ENCODE data around the gene UNK.
"Not testable (repeated sequence)": the region's sequence is repeated elsewhere in the genome, so short reads cannot be mapped to it uniquely, and the experiment has no call there.

Gene UNK

DNA sequence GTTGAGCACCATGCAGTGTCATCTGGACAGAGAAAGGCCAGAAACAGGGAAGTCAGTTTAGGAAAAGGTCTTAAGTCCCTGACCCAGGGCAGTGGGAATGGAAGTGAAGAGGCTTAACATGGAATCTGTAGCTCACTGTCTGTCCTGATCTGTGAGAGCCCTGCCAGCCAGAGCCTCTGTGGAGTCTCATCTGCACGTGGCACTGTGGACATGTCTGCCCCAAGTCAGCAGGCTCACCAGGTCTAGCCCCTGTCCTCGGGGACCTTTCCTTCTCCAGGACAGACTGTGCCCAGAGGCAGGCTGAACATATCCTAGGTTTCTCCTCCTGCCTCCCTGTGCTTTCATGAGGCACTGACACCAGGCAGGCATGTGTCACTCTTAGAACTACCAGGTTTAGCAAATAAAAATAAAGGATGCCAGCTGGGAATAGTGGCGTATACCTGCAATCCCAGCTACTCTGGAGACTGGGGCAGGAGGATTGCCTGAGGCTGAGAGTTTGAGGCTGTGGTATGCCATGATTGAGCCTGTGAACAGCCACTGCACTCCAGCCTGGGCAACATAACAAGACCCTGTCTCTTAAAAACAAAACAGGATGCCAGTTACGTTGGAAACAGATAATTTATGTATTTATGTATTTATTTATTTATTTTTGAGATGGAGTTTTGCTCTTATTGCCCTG, 22.4 kb downstream of the UNK start:
- no peak for FAIRE-seq

DNA sequence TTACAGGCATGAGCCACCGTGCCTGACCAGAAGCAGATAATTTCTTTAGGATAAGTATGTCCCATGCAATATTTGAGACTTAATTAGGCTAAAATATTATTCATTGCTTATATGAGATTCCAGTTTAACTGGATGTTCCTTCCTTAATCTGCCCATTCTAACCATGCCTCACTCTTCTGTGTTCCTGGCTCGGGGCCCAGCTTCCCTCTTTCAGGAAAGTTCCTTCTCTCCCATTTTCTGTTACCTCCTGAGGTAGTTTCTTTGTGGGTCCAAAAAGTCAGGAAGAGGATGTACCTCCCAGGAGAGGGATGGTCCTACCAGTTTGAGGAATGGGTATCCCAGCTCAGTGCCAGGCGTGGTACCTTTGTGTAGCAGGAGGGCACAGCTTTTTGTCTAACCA, 23.3 kb downstream of the UNK start:
- no peak for FAIRE-seq

DNA sequence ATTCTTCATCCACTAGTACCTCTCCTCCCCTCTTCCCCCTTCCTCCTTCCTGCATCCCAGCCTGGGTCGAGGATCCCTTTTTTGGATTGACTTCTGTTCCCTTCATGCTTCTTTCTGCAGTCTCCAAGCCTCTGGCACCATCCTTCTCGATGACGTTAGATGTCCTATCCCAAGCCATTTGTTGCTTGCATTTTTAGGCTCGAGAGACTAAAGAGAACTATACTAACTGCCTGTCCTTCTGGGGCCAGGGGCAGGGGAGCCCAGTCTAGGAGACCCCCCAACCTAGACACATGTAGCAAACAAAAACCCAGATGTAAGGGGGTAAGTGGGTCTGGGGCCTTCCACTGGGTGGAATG, 23.9 kb downstream of the UNK start:
- no peak for FAIRE-seq

DNA sequence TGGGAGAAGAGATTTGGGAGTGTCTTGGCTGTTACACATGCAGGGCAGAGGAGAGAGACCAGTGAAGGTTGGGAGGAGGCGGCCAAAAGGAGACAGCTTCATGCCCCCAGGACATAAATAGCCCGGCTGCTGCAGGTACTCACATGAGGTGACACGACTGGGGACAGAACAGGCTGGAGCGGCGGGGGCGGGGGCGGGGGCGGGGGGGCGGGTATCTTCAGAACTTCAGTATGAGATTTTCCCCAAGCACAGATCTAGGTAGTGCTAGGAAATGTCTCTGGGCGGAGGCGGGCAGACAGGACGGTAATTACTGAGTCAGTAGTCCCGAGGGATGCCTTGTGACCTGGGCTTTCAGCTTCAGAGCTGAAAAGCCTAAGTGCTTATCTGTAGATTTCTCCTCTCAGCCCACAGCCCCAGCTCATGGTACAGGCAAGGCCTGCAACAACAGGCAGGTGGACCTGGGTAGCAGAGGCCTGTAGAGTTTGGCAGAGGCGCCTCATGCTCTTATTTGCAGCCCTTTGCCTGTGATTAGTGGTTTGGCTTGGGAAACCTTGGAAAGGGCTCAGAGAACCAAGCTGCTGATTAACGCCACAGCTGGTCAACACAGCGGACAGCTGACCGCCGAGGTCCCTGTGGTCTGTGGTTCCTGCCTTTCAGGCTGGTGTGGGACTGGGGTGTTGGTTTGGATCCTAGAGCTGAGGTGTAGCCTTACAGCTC, 24.5 kb downstream of the UNK start:
- FAIRE-seq = no peak

DNA sequence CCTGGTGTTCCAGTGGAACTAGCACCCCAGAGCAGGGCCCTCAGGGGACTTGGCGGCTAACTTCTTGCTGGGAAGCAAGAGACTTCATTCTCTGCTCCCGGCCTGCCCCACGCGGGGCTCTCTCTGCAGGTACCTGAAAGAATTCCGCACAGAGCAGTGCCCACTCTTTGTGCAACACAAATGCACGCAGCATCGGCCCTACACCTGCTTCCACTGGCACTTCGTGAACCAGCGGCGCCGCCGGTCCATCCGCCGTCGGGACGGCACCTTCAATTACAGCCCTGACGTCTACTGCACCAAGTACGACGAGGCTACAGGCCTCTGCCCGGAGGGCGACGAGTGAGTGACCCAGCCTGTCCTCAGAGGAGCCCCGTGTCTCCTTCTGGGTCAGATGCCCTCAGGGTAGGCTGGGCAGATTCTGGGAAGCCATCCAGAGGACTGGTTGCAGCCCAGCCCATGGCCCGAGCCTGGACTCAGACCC, 25.1 kb downstream of the UNK start:
- FAIRE-seq = no peak

DNA sequence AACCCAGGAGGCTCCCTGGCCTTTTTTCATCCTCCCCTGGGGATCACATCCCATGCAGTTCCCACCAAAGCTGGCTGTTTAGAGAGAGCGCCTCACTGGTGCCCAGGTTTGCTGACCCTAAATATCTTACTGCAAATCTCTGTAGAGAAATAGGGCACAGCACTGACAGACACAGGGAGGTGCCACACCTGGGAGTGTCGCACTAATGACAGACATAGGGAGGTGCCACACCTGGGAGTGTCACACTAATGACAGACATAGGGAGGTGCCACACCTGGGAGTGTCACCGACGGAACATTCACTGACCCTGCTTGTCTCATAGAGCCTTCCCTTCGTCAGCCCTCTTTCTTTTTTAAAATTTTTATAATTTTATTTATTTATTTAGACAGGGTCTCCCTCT, 25.6 kb downstream of the UNK start:
- no peak for FAIRE-seq

DNA sequence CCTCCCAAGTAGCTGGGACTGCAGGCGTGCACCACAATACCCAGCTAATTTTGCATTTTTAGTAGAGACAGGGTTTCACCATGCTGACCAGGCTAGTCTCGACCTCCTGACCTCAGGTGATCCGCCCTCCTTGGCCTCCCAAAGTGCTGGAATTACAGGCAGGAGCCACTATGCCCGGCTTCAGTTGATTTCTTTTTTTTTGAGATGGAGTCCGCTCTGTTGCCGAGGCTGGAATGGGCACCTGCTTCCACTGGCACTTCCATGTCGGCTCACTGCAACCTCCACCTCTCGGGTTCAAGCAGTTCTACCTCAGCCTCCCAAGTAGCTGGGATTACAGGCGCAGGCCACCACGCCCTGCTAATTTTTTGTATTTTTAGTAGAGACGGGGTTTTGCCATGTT, 26.1 kb downstream of the UNK start:
- not testable (repeated sequence) for FAIRE-seq

DNA sequence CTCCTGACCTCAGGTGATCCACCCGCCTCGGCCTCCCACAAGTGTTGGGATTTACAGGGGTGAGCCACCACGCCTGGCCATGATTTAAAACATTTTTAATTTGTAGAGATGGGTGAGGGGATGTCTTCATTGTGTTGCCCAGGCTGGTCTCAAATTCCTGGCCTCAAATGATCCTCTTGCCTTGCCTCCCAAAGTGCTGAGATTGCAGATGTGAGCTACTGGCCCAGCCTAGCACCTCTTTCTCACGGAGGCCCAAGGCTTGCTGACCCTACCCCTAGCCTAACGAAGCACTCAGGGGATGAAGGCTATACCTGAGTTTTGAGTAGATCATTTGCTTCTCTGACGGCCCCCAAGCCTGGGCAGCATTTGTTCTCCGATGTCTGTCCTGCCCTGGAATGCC, 26.6 kb downstream of the UNK start:
- no peak for FAIRE-seq

DNA sequence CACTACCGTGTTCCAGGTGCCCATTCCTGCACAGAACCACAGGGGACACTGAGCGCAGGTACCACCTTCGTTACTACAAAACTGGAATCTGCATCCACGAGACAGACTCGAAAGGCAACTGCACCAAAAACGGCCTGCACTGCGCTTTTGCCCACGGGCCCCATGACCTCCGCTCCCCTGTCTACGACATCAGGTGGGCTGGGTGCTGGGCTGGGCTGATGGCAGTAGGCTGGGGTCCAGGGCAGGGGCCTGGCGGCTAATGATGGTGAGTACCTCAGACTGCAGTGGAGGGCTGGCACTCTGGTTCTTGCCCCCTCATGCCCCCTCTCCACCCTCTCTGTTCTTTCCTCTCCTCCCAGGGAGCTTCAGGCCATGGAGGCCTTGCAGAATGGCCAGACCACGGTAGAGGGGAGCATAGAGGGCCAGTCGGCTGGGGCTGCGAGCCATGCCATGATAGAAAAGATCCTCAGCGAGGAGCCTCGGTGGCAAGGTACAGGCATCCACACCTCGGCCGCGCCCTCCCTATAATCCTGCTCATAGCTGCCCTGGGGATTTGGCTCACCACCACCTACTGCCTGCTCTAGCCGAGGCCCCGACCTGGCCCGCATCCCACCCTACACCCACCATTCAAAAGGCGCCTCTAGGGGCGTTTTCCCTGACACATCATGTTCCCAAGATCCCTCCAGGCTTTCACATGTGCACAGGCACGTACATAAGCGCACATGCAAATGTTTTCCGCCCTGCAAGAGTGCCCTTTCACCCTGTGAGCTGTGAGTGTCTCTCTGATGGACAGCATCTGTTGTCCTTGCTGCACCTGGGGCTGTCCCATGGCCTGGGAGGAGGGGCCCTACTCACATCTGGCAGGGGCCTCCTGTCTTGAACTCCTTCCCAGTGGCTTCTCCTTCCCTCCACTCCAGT, 27.7 kb downstream of the UNK start:
- FAIRE-seq = no peak

DNA sequence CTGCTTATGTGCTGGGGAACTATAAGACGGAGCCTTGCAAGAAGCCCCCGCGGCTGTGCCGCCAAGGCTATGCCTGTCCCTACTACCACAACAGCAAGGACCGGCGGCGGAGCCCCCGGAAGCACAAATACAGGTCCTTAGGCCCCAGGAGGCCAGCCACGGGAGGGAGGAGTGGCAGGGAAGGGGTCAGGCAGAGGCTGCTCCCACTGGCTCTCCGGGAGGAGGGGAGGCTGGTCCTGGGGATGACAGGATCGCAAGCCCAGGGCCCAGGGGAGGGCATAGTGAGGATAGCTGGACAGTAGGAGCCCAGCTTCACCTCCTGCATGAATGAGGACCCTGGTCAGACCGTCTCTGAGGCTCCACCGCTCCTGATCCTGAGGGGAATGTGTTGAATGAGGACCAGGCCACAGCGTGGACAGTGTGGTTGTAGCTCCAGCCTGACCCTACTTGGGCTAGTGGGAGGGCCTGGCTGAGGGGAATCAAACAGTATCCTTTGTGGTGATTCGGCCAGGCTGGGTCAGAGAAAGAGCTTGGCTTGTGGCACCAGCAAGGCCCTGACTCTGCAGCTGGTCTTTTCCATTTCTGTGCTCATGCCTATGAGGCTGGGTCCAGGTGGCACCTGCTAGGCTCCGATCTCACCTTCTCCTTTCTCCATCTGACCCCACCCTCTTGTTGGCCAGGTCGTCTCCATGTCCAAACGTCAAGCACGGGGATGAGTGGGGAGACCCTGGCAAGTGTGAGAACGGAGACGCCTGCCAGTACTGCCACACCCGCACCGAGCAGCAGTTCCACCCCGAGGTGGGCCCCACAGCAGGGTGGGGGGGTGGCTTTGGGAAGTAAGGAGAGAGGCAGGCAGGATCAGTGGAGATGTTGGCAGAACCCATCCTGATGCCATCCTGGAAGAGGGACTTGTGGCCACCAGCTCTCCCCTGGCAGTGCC, 28.7 kb downstream of the UNK start:
- FAIRE-seq = no peak

DNA sequence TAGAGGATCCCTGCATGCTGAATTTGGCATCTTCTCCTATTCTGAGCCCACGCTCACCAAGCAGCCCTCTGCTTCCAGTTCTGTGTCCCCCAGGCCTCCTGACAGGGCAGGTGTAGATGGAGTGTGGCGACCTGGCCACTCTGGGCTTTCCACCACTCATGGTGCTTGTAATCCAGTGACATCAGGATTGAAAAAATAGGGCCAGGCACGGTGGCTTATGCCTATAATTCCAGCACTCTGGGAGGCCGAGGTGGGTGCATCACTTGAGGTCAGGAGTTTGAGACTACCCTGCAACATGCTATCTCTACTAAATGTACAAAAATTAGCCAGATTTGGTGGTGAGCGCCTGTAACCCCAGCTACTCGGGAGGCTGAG, 29.4 kb downstream of the UNK start:
- FAIRE-seq = no peak

DNA sequence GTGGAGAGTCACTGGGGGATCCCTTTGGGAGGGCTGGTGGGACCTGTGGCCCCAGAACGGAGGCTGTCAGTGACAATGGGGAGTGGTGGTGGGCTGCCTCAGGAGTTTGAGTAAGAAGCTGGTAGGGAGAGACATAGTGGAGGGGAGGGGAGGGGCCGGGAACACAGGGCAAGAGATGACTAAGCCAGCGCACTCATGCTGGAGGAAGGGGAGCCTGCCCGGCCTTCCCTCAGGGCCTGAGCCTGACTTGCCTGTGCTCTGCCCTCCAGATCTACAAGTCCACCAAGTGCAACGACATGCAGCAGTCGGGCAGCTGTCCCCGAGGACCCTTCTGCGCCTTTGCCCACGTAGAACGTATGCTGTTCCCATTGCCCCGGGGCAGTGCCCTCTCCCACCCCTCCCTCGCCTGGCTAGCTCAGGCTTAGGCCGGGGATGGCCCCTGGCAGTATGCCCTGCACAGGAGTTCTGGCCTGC, 30.3 kb downstream of the UNK start:
- no peak for FAIRE-seq

DNA sequence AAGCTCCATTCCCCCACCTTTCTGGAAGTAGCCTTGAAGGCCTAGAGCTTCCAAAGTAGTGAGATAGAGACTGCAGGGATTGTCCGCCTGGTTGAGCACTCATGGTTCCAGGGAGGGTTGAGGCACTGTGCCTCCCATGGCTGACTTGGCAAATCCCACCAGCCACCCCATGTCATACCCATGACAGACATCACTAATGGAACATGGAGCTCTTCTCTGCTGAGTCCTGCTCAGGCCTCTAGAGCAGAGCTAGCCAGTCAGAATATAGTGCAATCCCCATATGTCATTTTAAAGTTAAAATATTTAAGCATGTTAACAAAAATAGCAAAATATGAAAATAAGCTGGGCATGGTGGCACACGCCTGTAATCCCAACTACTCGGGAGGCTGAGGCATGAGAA, 30.8 kb downstream of the UNK start:
- FAIRE-seq = no peak

DNA sequence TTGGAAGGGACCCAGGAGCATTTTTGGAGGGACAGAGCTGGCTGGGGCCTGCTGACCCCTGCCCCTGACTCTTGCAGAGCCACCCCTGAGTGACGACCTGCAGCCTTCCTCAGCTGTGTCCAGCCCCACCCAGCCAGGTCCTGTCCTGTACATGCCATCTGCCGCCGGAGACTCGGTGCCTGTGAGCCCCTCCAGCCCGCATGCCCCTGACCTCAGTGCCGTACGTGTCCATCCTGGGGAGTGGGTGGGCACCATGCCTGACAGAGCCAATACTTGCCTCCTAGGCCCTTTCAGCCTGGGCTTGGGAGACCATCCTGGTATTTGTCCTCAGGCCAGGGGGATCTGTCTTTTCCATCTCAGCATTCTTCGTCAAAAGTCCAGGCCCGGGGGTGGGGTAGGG, 32.1 kb downstream of the UNK start:
- FAIRE-seq = no peak

DNA sequence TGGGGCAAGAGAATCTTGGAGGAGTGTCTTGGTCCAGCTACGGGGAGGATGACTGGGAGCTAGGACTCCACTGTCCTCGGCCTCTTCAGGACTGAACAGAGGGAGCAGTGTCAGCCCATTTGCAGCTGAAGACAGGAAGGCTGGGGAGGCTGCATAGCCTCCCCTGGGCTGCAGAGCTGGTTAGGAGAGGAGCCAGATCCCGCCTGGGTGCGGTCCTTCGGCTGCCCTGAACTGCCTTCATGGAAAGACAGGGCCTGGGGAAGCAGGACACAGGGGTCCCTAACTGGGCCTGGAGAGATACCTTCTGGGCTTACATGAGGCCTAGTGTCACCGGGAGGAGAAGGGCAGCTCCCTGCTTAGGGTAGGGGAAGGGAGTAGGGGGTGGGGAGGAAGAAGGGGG, 33.0 kb downstream of the UNK start:
- no peak for FAIRE-seq

DNA sequence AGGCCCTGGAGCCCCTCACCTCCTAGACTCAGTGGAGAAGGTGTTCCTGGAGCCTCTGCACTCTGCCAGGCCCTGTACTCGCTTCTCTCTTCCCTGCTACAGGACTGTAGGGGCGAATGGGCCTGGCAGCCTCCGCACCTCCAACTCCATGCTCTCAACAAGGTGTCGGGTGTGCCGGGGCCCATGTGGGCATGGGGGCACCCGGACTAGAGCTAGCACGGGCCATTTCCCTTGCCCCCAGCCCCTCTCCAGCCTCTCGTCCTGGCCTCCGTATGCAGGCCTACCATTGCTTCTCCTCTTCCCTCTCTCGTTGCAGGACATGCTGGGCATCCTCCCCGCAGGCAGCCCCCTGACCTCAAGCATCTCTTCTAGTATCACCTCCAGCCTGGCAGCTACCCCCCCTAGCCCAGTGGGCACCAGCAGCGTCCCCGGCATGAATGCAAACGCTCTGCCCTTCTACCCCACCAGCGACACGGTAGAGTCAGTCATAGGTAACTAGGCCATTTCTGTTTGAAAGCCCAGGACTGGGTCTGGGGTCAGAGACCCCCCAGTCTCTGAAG, 33.8 kb downstream of the UNK start:
- no peak for FAIRE-seq

DNA sequence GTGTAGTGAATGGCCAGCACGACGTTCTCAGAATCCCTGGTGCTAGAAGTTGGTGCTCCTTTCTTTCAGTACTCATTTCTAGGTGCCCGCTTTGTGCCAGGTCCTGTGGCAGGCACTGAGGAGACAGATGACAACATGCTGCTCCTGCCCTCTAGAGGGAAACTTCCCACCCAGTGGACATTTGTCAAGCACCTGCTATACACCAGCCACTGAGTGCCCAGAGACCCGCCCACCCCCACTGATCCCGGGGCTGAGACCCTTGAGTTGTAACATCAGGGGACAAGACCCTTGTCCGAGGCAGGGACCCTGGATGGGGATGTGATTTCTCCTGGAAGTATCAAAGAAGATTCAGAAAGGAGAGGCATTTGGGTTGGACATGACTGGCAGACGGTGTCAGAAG, 34.5 kb downstream of the UNK start:
- FAIRE-seq = no peak

DNA sequence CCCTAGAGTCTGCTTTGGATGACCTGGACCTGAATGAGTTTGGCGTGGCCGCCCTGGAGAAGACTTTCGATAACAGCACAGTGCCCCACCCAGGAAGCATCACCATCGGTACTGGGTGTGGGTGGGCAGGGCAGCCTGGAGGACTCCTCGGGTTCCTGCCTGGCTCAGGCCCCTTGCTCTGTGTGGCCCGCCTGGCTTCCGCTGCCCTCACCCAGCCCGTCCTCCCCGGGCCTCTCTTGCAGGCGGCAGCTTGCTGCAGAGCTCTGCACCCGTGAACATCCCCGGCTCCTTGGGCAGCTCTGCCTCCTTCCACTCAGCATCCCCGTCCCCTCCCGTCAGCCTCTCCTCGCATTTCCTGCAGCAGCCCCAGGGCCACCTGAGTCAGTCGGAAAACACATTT, 35.1 kb downstream of the UNK start:
- FAIRE-seq = no peak

DNA sequence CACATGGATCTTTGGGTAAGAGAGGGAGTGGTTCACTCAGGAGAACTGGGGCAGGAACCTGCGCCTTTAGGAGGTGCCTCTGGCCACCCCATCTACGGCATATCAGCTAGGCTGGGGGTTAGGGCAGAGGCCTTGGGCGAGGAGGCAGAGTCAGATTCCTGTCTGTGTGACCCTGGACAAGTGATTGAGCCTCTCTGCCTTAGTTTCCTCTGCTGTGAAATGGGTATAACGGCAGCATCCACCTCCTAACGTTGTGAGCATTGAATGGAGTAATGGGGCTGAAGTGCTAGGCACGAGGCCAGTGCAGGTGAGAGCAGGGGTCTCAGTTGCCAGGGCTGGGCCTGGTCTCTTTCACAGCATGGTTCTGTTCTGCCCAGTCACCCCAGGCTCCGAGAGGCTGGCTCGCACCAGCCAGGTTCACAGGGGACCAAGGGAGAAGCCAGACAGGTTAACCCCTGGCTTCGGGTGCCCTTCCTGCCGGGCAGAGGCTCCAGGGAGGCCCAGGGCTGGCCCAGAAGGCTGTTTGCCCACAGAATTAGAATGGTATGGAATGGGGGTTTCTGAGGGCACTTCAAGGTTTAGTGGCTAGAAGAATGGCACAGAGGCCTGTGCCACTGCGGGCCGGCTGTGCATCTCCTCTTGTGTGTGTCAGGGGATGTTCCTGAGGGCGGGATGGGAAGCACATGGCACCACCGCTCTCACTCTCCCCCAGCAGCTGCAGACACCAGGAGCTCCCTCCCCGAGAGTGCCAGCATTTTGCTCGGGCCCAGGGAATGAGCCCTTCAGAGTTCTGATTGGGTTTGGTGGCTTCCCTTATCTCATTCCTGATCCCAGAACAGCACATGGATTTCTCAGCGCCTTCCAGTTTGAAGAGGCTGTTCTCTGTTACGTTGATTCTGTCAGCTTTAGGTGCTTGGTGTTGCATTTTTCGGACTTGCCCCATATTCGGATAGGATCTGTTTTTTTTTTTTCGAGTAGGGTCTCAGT, 35.8 kb downstream of the UNK start:
- FAIRE-seq = no peak

DNA sequence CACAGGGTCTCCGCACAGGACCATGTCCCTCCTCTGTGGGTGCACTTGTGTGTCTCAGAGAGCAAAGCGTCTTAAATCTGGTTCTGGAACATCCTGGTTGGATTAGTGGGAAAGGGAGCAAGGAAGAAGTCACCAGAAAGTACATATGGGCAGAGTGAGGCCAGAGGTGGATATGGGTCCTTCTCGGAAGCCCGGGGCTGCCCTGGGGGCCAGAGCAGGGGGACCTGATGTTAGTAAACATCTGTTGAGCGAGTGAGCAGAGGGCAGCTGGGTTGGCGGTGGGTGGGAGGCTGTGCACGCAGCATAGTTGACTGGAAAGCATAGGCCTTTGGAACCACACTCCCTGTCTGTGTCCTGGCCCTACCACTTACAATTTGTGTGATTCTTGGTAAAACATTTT, 36.9 kb downstream of the UNK start:
- FAIRE-seq = no peak
